ENCODE measurements around the gene RCOR1. TPM values are rescaled to one million over a fixed set of nuclear protein-coding genes. Genes with fewer than 3 reads are reported as not detected.

Gene RCOR1
- polyA plus RNA-seq, 1 donor (not counting 4 experiments of a cell fraction or from before 2014, with no cell fraction given) = 27.0 TPM

DNA sequence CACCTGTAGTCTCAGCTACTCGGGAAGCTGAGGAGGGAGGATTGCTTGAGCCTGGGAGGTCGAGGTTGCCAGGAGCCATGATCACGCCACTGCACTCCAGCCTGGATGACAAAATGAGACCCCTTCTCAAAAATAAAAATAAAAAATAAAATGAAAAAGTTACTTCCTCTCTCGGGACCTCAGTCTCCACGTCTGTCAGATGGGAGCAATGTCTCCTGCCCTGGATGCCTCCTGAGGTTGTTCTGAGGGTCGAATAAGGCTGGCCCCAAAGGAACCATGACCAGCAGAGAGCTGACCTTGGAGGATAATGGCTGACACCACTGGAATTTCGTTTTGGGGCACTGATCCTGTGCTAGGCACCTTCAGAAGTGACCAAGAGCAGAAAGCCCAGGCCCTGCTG is 13.6 kb upstream of the RCOR1 start:
- H3K4me3 ChIP-seq (ENCODE audit: control insufficient read depth in 2 of 3, extremely low read depth in 1 of 3, insufficient read depth in 2 of 3, low read depth in 1 of 3, low read length in 3 of 3) = no peak overlapping the region
- no peaks in the 10 kb centered on the region for H3K79me2 ChIP-seq (ENCODE audit: control insufficient read depth, insufficient read depth, low read length)
- no peaks in the 10 kb centered on the region for H4K20me1 ChIP-seq (ENCODE audit: control insufficient read depth, extremely low read depth, insufficient read depth, low read length)
- H3K9ac ChIP-seq (ENCODE audit: control insufficient read depth, extremely low read depth, insufficient read depth, low read length) = no peak overlapping the region
- dilution Hi-C loops (cut with MboI; ENCODE audit: extremely low pct_ligation_motif_present, low sequenced_read_pairs) = no loop called here
- no peak for FAIRE-seq
- no peak overlapping the region for H3K4me2 ChIP-seq (ENCODE audit: control insufficient read depth, extremely low read depth, insufficient read depth, low read depth, low read length)
- H3K4me1 ChIP-seq (ENCODE audit: control insufficient read depth, extremely low read depth, insufficient read depth, low read length) = peaks cover 8% of the 10 kb centered on the region
- no peaks in the 10 kb centered on the region for H3K9me1 ChIP-seq (ENCODE audit: control insufficient read depth, extremely low read depth, insufficient read depth, low read length)
- H3K27me3 ChIP-seq (ENCODE audit: control insufficient read depth, extremely low read depth, insufficient read depth, low read length) = no peaks in the 10 kb centered on the region
- no peak for DNase-seq (ENCODE audit: low read depth, low spot score)
- no peaks in the 10 kb centered on the region for H3K9me3 ChIP-seq (ENCODE audit: control insufficient read depth, low read depth, low read length)
- no peak overlapping the region for H3K27ac ChIP-seq (ENCODE audit: control insufficient read depth, insufficient read depth, low read length)
- H3K36me3 ChIP-seq (ENCODE audit: control insufficient read depth in 2 of 2, extremely low read depth in 1 of 2, insufficient read depth in 2 of 2, low read length in 2 of 2) = no peaks in the 10 kb centered on the region
- no peak overlapping the region for H2AFZ ChIP-seq (ENCODE audit: control insufficient read depth, low read length)
- no peak for TF ChIP-seq EZH2 (IDR thresholded peaks at IDR 0.05; ENCODE audit: low read length)
- TF ChIP-seq, protein P1, sequence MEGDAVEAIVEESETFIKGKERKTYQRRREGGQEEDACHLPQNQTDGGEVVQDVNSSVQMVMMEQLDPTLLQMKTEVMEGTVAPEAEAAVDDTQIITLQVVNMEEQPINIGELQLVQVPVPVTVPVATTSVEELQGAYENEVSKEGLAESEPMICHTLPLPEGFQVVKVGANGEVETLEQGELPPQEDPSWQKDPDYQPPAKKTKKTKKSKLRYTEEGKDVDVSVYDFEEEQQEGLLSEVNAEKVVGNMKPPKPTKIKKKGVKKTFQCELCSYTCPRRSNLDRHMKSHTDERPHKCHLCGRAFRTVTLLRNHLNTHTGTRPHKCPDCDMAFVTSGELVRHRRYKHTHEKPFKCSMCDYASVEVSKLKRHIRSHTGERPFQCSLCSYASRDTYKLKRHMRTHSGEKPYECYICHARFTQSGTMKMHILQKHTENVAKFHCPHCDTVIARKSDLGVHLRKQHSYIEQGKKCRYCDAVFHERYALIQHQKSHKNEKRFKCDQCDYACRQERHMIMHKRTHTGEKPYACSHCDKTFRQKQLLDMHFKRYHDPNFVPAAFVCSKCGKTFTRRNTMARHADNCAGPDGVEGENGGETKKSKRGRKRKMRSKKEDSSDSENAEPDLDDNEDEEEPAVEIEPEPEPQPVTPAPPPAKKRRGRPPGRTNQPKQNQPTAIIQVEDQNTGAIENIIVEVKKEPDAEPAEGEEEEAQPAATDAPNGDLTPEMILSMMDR (optimal IDR thresholded peaks at IDR 0.05 in 1 of 3, IDR thresholded peaks at IDR 0.05 in 1 of 3, conservative IDR thresholded peaks at IDR 0.05 in 1 of 3; ENCODE audit: extremely low read depth in 1 of 3, insufficient read depth in 2 of 3, low read length in 3 of 3) = no peak

DNA sequence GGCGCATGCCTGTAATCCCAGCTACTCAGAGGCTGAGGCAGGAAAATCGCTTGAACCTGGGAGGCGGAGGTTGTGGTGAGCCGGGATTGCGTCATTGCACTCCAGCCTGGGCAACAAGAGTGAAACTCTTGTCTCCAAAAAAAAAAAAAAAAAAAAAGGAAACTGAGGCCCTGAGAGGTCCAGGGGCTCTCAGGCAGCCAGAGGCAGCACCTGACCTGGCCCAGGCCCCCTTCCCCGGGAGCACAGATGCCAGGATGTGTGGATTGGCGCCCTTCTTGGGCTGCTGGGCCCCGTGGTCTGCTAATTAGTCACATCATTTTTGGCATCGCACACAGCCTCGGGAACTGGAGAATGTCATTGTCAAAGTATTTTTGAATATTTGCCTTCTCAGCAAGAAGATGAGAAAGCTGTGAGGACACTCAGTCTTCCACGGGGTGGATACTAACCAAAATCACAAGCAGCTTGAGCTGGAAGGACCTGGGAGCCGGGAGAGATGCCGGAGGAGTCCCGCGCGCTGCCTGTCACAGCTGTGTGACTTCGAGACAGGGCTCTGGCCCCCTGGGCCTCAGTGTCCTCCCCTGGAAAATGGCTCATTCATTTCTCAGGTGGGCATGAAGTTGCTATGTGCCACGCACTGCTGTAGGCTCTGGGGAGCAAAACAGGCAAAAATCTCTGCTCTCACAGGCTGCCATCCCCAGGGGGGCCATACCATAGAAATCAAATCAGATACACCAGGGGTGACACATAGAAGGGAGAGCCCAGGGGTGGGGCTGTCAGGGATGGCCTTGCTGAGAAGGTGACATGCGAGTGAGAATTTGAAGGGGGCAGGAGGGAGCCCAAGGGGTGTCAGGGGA is 12.5 kb upstream of the RCOR1 start:
- H4K20me1 ChIP-seq (ENCODE audit: control insufficient read depth, extremely low read depth, insufficient read depth, low read length) = no peaks in the 10 kb centered on the region
- no peaks in the 10 kb centered on the region for H3K79me2 ChIP-seq (ENCODE audit: control insufficient read depth, insufficient read depth, low read length)
- no peaks in the 10 kb centered on the region for H3K9me3 ChIP-seq (ENCODE audit: control insufficient read depth, low read depth, low read length)
- no peak overlapping the region for H3K9ac ChIP-seq (ENCODE audit: control insufficient read depth, extremely low read depth, insufficient read depth, low read length)
- FAIRE-seq (no peak), DNase-seq (ENCODE audit: low read depth, low spot score) (no peak)
- no peak overlapping the region for H3K4me3 ChIP-seq (ENCODE audit: control insufficient read depth in 2 of 3, extremely low read depth in 1 of 3, insufficient read depth in 2 of 3, low read depth in 1 of 3, low read length in 3 of 3)
- no peaks in the 10 kb centered on the region for H3K27me3 ChIP-seq (ENCODE audit: control insufficient read depth, extremely low read depth, insufficient read depth, low read length)
- H3K9me1 ChIP-seq (ENCODE audit: control insufficient read depth, extremely low read depth, insufficient read depth, low read length) = no peaks in the 10 kb centered on the region
- dilution Hi-C loops (cut with MboI; ENCODE audit: extremely low pct_ligation_motif_present, low sequenced_read_pairs) = no loop called here
- H2AFZ ChIP-seq (ENCODE audit: control insufficient read depth, low read length) = no peak overlapping the region
- H3K4me2 ChIP-seq (ENCODE audit: control insufficient read depth, extremely low read depth, insufficient read depth, low read depth, low read length) = peak overlapping the region; percentile 32
- no peak for TF ChIP-seq EZH2 (IDR thresholded peaks at IDR 0.05; ENCODE audit: low read length)
- TF ChIP-seq, protein P1 (optimal IDR thresholded peaks at IDR 0.05 in 1 of 3, IDR thresholded peaks at IDR 0.05 in 1 of 3, conservative IDR thresholded peaks at IDR 0.05 in 1 of 3; ENCODE audit: extremely low read depth in 1 of 3, insufficient read depth in 2 of 3, low read length in 3 of 3) = no peak
- H3K36me3 ChIP-seq (ENCODE audit: control insufficient read depth in 2 of 2, extremely low read depth in 1 of 2, insufficient read depth in 2 of 2, low read length in 2 of 2) = no peaks in the 10 kb centered on the region
- no peak overlapping the region for H3K27ac ChIP-seq (ENCODE audit: control insufficient read depth, insufficient read depth, low read length)
- peaks cover 8% of the 10 kb centered on the region for H3K4me1 ChIP-seq (ENCODE audit: control insufficient read depth, extremely low read depth, insufficient read depth, low read length)

All from keratinocyte (primary cell).